Ishikawa (cell line): ENCODE data around the gene KIAA1549.

ENCODE experiments used
- CEBPB ChIP-seq: IDR thresholded peaks from 2 replicates; pipeline ENCODE4 v1.6.1; 2012
- EP300 ChIP-seq: IDR thresholded peaks from 2 replicates; pipeline ENCODE4 v1.6.1; 2012; ENCODE audit warnings: borderline replicate concordance
- RAD21 ChIP-seq: IDR thresholded peaks from 2 replicates; pipeline ENCODE4 v1.6.1; 2012; ENCODE audit warnings: low read depth
- TCF12 ChIP-seq: IDR thresholded peaks from 2 replicates; pipeline ENCODE4 v1.6.1; 2012; ENCODE audit warnings: low read depth
- YY1 ChIP-seq: IDR thresholded peaks from 2 replicates; pipeline ENCODE4 v1.6.1; 2012; ENCODE audit warnings: low read depth
- TF ChIP-seq, protein P1 (sequence below): IDR thresholded peaks from 2 replicates; pipeline ENCODE4 v1.6.1; 2012; ENCODE audit warnings: low read depth, mild to moderate bottlenecking
- TF ChIP-seq, protein P2 (sequence below): IDR thresholded peaks from 2 replicates; pipeline ENCODE4 v1.6.1; 2012
- TF ChIP-seq, protein P3 (sequence below): IDR thresholded peaks from 2 replicates; pipeline ENCODE4 v1.6.1; 2012

DNA sequence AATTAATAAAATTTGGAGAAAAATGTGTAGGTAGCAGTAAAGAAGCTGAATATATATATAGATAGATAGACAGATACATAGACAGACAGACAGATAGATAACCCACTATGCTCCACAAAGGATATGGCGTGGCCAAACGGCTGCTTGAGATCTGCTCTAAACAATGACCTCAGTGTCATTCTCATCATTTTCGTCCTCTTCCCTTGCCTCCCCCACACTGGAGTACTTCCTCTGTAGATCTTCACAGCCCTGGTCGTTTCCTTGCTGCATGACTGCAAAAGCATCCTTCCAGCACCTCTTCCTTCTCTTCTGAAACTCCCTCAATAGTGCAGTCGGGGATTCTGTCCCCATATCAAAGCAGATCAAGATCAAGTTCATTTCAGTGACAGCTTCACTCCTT is 147.6 kb downstream of the KIAA1549 start:
- TF ChIP-seq EP300 (no peak), YY1 (no peak), CEBPB (no peak), RAD21 (no peak), TCF12 (no peak)
- TF ChIP-seq, protein P1, sequence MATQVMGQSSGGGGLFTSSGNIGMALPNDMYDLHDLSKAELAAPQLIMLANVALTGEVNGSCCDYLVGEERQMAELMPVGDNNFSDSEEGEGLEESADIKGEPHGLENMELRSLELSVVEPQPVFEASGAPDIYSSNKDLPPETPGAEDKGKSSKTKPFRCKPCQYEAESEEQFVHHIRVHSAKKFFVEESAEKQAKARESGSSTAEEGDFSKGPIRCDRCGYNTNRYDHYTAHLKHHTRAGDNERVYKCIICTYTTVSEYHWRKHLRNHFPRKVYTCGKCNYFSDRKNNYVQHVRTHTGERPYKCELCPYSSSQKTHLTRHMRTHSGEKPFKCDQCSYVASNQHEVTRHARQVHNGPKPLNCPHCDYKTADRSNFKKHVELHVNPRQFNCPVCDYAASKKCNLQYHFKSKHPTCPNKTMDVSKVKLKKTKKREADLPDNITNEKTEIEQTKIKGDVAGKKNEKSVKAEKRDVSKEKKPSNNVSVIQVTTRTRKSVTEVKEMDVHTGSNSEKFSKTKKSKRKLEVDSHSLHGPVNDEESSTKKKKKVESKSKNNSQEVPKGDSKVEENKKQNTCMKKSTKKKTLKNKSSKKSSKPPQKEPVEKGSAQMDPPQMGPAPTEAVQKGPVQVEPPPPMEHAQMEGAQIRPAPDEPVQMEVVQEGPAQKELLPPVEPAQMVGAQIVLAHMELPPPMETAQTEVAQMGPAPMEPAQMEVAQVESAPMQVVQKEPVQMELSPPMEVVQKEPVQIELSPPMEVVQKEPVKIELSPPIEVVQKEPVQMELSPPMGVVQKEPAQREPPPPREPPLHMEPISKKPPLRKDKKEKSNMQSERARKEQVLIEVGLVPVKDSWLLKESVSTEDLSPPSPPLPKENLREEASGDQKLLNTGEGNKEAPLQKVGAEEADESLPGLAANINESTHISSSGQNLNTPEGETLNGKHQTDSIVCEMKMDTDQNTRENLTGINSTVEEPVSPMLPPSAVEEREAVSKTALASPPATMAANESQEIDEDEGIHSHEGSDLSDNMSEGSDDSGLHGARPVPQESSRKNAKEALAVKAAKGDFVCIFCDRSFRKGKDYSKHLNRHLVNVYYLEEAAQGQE, result no peak
- TF ChIP-seq, protein P2, sequence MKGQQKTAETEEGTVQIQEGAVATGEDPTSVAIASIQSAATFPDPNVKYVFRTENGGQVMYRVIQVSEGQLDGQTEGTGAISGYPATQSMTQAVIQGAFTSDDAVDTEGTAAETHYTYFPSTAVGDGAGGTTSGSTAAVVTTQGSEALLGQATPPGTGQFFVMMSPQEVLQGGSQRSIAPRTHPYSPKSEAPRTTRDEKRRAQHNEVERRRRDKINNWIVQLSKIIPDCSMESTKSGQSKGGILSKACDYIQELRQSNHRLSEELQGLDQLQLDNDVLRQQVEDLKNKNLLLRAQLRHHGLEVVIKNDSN, result no peak
- TF ChIP-seq, protein P3, sequence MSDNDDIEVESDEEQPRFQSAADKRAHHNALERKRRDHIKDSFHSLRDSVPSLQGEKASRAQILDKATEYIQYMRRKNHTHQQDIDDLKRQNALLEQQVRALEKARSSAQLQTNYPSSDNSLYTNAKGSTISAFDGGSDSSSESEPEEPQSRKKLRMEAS, result no peak
